DMS114 treated with DMSO at 0.1 percent for 48 hours (cell line): ENCODE results near the gene GABRB3.

Experiments
- DNase-seq: peaks from one replicate; lab custom pipeline; 2025; ENCODE audit not compliant: unreplicated experiment; lab: John Stamatoyannopoulos, UW

Gene GABRB3

GRCh38 chr15:26562336-26562735 is 210.5 kb downstream of the GABRB3 start:
- no peak for DNase-seq

DNA sequence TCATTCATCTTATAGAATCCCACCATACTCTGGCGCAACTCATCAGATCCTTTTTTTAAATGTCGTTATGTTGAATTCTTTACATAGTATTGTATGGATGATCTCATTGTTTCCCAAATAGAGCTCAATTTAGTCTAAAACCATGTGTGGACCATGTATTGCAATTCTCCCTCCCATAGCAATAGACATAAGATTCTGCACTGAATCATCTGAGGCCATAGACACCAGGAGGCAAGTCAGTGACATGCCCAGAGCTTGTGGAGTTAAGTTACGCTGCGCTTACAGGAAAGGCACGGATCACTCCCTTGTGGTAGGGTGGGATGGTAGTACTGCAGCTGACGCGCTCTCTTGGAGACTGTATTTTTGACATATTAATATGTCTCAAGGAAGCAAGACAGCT is 211.0 kb downstream of the GABRB3 start:
- DNase-seq = no peak

GRCh38 chr15:26561130-26561529 is 211.7 kb downstream of the GABRB3 start:
- DNase-seq = no peak

GRCh38 chr15:26555898-26556297 is 217.0 kb downstream of the GABRB3 start:
- no peak for DNase-seq

DNA sequence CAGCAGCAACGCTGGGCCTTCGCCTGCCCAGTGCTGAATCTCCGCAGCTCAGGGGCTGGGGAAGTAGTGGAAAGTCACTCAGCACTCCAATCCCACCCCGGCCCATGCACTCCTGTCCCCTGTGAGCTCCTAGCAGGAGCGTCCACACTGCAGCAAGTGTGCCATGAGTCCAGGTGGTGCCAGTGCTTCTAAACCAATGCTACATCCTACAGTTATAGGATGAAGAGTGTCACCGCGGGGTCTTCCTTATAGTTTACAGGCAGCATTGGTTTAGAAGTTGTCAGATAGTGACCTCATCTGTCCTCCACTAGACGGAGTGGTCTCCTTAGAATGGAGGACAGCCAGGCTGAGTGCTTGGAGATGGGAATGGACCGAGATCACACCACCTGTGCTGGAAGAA is 221.4 kb downstream of the GABRB3 start:
- DNase-seq = no peak

GRCh38 chr15:26550880-26551279 is 222.0 kb downstream of the GABRB3 start:
- DNase-seq = no peak

DNA sequence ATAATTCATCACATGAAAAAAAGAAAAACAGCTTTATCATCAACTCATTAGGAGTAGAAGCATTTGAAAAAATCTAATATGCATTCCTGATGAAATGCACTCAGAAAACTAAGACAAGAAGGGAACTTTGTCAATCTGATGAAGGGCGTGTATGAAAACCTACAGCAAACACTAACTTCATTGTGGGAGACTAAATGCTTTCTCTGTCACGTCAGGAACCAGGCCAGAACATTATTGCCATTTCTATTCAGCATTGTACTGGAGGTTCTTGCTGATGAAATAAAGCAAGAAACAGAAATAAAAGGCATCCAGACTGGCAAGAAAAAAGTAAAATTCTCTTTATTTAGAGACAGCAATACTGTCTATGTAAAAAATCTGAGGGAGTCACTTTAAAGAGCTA is 235.2 kb downstream of the GABRB3 start:
- DNase-seq = no peak

GRCh38 chr15:26531489-26531888 is 241.4 kb downstream of the GABRB3 start:
- no peak for DNase-seq

DNA sequence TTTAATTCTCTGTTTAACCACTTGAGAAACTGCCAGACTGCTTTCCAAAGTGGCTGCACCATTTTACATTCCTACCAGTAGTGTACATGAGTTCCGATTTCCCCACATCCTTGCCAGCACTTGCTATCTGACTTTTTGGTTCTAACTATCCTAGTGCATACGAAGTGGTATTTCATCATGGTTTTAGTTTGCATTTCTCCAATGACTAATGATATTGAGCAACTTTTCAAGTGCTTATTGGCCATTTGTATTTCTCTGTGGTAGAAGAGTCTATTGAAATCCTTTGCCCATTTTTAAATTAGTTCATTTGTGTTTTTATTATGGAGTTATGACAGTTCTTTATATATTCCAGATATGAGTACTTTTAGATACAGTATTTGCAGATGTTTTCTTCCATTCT is 247.8 kb downstream of the GABRB3 start:
- no peak for DNase-seq

- no peak for DNase-seq
Observed at GRCh38 chr15:26521691-26522198, 251.1 kb downstream of the GABRB3 start.

DNA sequence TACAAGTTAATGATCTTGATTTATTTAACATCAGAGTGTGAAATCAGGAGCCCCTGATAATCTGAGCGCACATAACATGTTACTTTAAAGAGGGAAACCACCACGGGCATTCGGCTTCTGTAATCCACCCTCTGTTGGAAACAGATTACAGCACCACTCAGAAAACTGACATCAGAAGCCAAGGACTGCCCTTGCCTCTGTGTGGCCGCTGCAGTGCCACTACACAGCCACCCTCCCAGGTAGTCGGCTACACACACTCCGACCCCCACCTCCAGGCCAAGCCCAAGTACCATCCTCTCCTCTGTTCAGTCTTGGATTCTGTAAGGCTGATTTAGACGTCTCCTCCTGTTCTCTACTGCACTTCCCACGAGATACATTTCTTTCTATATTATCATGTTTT is 251.7 kb downstream of the GABRB3 start:
- DNase-seq = no peak

DNA sequence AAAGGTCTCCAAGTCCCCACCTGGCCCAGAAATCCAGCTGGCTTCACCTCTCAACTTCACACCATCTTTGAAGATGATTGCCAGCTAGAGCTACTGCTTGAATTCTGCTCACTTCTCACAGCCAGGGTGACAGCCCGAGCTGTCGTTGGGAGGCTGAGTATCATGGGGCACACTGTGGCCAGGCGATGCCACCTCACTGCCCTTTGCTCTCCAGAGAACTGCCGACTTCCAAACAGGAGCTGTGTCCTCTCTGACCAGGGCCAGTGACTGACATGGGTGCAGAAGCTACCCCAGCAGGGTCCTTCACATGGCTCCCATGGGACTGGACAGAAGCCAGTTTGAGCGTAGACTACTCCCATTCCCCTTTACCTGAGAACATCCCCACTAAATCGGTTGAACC is 254.0 kb downstream of the GABRB3 start:
- DNase-seq = no peak

DNA sequence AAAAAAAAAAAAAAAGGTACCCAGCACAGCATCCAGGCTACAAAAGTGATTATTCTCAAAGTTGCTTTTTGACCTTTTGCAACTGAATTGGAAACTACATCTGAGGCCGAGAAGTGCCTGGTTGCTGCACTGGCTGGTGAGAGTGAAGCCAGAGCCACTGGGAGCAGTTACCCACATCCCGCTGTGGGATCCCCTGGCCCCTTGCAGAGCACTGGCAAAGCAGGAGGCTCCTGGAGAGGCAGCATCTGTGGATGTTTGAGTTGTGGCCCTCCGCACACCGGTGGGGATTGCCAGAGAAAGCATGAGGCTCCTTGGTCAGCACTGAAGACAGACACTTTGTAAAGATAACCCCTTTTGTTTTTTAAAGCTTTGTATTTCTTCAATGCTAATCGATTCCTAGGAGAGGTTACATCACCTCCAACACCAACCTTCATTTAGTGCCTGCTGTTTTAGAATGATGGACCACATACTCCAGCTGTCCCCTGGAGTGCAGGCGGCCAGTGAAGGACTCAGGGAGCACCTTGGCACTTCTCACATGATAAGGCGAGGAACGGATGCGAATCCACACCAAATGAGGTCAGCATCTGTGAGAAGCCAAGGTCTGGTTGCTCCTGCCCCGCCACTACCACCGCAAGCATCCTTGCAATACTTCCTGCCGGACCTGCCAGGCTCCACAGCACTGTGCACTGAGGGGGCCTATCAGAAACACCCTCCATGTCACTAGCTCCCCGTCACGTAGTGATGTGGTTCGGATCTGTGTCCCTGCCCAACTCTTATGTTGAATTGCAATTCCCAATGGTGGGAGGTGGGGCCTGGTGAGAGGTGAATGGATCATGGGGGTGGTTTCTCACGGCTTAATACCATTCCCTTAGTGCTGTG is 256.5 kb downstream of the GABRB3 start:
- no peak for DNase-seq

DNA sequence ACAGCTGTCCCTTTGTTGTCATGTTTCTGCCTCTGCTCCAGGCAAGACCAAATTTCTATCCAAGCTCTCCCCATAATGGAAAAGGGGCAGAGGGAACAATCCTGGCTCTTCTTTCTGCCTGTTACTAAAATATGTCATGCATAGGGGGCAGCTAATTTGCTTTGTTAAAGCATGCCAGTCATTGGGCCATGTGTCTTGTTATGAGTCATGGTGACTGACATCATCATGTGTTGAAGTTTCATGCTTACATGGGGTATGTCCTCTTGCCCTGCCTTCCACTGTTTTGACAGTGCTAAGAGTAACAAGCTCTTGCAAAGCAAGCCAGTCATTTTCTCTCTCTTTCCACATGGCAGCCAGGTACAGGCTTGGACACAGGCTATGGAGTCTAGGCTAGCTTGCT is 268.9 kb downstream of the GABRB3 start:
- DNase-seq = no peak
